HG02623 (cell line): ENCODE data around the gene HPCA.

ENCODE experiments used
- ATAC-seq: cut with Tn5 transposase; IDR thresholded peaks from one replicate; pipeline ENCODE4 v1.9.1; 2021; ENCODE audit warnings: moderate library complexity; ENCODE audit not compliant: unreplicated experiment

The HPCA gene

DNA sequence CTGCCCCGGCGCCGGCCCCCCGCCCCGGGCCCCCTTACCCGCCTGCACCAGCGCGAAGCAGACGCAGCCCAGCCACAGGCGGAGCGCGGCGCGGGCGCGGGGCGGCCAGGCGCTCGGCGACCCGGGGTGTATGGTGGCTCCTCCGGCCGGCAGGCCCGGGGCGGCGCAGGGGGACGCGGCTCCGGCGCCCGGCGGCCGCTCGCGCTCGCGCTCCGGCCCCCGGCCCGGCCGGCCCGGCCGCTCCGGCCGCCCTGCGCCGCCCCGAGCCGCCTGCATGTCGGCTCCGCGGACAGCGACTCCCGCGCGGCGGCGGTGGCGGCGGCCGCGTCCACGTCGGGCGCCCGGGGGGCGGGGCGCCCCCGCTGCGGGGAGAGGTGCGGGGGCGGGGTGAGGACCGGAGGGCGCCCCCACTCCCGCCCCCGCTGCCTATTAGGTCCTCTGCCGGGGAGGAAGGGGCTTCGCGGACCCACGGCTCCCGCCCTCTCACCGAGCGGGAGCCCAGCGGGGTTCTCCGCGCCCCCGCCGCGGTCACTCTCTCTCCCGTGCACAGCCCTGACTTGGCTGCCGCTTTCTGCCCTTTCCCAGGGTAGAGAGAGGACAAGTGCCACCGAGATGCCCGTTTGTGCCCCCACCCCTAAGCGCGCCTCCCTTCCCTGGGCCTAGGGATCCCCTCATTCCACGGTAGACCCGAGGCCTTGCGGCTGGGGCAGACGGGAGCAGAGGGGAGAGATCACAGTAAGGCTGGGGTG is 15.5 kb upstream of the HPCA start, which contains the start of gene FNDC5:
TSS of gene FNDC5 (minus strand) at position 298 of the 749 bp plus-strand sequence.
- no peak for ATAC-seq

DNA sequence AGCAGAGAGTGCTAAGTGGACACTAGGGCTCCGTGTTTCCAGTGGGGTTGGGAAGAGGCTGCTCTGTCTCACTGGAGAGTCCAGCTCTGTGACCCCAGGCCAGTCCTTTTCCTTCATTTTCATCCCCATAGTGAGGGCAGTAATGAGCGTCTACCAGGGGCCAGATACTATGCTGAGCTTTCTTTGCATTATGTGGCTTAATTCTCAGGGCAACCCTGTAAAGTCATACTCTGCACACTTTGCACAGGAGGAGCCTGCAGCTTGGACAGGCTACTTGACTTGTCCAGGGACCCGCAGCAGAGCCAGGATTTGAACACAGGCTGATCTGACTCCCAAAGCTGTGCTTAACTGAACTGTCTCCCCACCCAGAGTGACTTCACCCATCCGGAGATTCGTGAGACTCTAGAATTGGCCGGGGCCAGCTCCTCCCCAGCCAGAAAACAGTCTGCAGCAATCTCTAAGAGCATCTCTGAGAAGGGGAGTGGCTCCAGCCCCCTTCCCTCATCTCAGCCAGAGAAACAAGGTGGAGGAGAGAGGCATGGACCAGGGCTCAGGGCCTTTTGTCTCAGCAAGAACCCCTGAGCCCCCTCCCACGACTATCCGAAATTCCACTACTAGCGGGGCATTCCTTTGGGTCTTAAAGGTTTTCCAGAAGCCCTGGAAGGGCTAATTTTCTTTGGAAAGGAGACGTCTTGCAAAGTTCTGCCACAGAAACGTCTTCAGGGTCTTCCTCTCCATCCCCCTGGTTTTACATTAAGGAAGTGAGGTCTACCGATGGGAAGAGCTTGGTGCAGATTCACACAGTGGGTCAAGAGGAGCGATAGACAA is 14.7 kb upstream of the HPCA start:
- ATAC-seq: no peak

GRCh38 chr1:32872192-32872460 is 14.2 kb upstream of the HPCA start:
- no peak for ATAC-seq

DNA sequence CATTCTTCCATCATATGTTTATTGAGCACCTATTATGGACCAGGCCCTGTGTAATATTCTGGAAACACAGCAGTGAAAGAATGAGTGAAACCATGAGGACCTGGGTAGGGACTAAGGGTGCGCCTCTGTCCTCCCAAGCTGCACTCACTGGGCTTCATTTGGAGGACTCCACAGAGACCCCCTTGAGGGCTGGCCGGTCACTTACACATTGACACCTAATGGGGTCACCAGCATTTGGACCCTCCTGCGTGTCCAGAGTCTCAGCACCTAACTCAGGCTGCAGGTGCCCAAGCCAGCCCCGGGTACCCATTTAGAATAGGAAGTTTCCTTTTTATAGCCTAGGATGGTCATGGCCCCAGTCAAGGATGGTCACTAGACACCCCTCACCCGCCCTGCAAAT is 12.8 kb upstream of the HPCA start:
- no peak for ATAC-seq

DNA sequence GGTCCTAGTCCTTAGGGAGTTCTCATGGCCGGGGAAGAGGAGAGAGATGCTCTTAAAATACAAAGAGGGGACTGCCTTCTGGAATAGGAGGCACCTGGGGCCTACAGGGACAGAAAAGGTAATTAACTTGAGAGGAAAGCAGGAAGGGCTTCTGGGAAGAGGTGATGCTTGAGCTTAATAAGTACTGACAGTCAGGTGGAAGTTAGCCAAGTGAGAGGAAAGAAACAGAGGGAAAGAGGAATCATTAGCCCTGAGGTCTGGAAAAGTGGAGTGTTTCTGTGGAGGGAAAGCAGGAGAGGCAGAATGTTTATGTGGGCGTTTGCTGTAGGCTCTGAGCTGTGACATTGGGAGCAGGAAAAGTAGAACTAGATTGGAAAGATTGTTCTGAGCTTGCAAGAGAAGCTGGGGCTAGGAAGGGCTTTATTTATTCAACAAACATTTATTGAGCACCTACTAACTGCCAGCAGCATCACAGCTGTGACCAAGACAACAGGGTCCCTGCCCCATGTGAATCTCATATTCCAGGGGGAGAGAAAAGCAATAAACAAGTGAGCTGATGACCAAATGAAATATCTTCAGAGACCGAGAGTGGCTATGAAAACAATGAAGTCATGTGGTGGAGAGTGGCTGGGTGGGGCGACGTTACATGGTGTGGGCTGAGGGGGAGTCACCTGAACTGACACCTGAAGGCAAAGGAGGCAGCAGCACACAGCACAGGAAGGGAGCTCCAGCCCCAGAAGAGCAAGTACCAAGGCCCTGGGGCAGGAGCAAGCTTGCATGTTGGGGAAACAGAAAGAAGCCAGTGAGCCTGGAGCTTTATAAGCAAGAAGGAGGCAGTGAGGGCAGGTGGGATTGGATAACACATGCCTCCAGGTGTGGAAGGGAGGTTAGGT is 11.2 kb upstream of the HPCA start:
- no peak for ATAC-seq

DNA sequence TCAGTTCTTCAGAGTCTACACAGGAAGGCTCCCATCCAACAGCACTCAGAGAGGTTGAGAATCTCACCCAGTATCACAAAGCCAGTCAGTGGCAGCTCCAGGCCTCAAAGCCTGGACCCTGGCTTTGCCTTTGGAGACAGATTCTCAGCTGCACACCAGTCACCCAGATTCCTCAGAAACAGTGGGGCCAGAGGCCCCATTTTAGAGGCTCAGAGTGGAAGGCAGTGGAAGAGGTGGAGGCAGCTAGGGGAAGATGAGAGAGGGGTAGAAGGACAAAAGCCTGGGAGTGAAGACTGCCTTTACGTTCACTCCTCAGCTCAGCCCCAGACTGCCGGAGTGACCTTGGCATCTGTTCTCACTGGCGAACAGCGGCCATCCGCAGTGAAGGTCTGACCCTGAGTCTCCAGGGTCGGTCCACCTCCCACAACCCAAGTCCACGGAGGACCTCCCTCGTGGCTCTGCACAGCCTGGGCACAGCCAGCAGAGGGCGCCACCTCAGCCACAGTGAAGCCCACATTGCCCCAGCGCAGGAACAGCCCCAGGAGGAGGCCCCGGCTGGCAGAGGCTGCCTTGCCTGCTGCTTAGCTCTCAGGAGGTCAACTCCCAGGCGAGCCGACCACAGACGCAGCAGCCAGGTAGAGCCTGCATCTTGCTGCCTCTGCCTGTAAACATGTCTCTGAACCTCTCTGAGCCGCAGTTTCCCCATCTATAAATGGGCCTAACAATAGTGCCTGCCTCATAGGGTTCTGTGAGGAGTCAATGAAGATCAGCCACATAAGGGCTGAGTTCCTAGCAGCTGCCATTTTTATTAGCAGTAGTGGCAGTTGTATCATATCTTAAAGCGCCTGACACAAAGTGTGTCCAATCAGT is 9.7 kb upstream of the HPCA start:
- no peak for ATAC-seq

DNA sequence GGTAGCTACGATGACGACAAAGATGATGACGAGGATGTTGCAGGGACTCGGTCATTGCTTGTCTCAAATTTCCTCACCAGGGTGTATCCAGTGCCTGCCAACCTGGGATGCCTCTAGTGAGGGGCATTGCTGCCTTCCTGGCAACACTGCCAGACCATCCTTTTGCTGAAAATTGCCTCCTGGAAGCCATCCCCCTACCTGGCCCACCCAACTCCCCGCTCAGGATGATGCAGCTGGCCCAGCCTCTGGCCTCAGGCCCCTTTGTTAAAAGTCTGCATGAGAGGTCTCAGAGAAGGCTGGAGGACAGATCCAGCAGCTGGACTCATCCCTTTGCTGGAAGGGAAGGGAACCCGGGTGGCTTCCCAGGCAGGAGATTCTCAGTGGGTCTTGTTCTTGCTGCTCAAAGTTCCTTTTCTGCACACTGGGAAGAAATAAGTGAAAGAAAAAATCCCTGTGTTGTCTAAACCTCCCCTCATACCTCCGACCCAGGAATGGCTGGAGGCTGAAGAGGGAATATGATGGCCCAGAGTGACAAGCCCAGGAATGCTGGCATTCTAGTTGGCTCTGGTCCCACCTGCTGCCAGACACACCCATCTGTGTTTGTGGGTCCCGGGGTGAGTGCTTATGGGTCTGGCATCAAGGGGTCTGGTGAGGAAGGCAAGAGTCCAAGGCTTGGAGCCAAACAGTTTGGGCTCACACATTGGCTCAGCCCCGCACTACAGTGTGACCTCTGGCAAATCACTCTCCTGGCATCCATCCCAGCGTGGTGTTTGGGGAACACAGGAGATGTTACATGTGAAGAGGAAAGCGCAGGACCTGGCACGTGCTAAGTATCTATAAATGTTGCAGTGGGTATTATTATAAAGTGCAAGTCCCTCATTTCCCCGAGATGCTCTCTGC is 8.8 kb upstream of the HPCA start:
- no peak for ATAC-seq

DNA sequence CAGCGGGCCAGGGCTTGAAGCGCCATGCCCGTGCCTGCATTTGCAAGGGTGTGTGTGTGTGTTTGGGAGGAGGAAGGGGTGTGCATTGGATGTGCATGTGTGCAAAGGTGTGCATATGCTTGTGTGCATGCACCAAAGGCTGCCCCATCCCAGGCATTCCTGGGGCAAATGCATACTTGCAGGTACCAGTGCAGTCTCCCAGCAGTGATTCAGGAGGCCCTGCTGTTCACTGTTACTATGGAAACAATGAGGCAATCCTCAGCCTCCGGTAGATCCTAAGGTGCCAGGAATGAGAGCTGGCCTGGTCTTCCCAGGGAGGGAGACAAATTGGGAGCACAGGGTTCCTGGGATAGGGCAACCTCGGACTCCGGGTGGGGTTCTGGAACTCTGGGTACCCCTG is 8.1 kb upstream of the HPCA start:
- ATAC-seq: no peak

- ATAC-seq: no peak
Measured at GRCh38 chr1:32878637-32879041, 7.7 kb upstream of the HPCA start.

DNA sequence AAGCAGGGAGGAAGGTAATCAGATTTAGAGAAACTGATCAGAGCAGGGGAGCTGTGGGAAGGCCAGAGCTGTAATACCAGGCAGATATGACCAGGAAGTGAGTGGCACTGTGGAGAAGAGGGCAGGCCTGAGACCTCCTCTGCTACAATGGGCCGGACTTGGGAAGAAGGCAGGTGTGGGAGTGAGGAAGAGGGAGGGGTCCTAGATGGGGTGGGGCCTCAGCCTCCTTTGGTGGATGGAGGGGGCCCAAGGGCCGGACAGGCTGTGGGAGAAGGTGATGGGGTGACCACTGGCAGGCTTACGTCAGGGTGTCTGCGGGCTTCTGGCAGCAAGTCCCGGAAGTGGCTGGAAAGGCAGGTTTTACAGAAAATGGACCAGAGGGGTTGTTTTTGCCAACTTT is 5.0 kb upstream of the HPCA start:
- no peak for ATAC-seq

DNA sequence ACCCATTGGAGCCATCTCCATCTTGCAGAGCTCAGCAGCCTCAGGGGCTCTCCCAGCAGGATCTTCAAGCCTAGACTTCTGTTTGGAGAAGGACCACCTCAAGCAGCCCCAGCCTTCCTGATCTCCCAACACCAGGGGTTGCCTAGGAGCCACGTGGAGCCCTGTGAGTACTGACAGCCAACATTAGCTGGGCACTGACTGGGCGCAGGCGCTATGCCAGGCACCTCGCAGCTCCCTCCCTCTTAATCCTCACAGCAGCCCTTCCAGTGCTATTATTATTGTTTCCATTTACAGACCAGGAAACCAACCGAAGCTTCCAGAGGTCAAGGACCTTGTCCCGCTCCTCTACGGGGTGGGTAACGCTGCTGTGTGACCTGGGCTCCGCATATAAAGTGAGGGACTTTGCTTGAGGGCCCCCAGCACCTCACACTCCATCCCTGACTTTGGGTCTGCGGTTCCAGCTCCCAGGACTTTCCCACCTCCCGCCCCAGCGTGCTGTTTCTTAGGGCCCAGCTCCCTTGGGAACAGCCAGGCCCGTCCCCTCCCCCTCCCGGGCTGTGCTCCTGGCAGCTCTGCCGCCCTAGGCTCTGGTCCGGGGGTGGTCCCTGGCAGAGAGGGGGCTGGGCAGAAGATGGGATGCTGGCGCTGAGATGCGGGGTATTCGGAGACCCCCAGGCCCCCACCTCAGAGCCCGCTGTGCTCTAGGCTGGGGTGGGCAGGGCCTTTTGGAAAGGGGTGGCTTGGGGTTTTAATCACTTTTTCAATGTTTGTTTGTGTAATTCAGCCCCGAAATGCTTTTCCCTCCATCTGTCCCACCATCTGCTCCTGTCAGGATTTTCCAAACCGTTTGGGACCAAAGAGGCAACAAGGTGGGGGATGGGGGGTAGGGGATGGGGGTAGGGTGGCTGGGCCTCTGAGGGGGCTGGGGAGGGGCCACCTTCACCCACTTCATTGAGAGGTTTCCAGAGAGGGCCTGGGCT is 4.1 kb upstream of the HPCA start:
- ATAC-seq: no peak

DNA sequence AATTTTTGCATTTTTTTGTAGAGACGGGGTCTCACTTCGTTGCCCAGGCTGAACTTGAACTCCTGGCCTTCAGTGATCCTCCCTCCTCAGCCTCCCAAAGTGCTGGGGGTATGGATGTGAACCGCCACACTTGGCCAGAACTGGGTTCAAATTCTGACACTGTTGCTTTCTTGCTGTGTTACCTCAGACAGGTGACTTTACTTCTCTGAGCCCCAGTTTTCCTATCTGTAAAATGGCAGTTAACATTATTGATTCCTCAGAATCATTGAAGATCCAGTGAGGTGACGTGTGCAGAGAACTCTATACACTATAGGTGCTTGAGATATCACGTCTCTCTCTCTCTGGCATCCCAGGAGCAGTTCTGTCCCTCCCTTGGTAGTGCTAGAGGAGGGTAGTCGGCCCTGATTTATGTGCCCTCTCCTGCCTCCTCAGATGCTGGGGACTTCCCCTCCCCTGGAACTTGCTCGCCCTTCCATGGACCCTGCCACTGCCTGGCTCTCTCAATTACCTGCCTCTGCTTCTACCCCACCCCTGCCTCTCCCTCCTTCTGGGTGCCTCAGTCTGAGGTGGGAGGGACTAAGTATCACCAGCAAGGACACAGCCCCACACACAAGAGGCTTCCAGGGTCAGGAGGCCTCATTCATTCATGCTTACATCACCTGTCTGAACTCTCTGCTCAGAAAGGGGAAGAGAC is 2.8 kb upstream of the HPCA start:
- ATAC-seq: no peak

- no peak for ATAC-seq
Measured at GRCh38 chr1:32884032-32884372, 2.3 kb upstream of the HPCA start.

DNA sequence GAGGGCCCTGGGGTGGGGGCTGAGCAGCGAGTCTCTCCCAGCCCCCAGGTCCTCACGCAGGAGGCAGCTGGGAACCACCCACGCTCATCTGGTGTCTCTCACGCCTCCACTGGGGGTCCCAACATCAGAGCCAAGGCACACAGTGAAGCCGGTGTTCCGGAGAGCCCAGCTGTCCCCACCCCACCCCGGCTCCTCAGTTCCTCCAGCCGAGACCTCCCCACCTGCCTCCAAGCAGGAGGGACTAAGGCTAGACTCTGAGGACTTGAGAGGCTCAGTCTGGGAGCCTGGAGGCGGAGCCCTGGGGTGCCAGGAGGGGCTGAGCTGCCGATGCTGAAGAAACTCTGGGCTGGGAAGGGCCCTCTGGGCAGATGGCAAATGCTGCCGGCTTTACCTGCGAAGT is 1.6 kb upstream of the HPCA start:
- ATAC-seq: no peak

GRCh38 chr1:32885676-32886003 is 651 bp upstream of the HPCA start:
- no peak for ATAC-seq

DNA sequence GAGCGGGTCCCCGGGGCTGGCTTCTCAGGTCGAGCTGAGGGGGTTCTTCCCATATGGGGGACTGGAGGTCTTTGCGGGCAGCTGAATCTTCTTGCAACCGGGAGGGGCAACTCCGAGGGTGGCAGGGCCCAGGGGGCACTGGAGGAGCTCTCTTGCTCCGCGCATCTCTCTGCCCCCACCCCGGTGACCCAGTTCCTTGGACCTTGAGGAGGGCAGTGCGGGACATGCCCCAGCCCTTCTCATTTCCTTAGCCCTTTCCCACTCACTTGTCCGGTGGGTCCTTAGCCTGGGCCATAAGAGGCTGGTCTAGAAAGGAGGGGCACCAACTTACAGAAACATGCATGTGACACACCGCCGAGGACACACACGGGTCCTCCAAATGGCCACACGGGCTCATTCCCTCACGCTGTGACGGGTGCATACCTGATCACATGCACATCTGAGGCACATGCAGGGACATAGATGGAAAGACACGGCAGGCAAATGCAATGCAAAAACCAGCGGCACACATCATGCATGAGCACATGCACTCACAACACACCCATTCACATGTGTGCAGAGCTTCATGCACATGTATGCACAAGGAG is 630 bp downstream of the HPCA start:
- ATAC-seq: no peak

- no peak for ATAC-seq
Measured at GRCh38 chr1:32887623-32888022, 1.3 kb downstream of the HPCA start.

GRCh38 chr1:32888134-32888533 is 1.8 kb downstream of the HPCA start:
- ATAC-seq: no peak
